H9 (cell line): ENCODE data around the gene SFTPB. TPM values are rescaled to one million over a fixed set of nuclear protein-coding genes. Genes with fewer than 3 reads are reported as not detected.

Experiments used
- DNase-seq: peaks from one replicate; pipeline ENCODE4 v3.0.0-alpha.2; 2017
- H2AFZ ChIP-seq: one replicate; pipeline ENCODE4 v1.6.1; 2013; ENCODE audit warnings: mild to moderate bottlenecking, low read length, control low read depth, moderate library complexity
- H2AK5ac ChIP-seq: 2 replicates; pipeline ENCODE4 v1.6.1; 2013; ENCODE audit warnings: low read length, control low read depth, mixed read lengths; ENCODE audit not compliant: insufficient read length
- H2BK120ac ChIP-seq: one replicate; pipeline ENCODE4 v1.6.1; 2013; ENCODE audit warnings: low read depth, mild to moderate bottlenecking, low read length, control low read depth, inconsistent platforms; ENCODE audit not compliant: poor library complexity, severe bottlenecking
- H2BK12ac ChIP-seq: 2 replicates; pipeline ENCODE4 v1.6.1; 2013; ENCODE audit warnings: low read length, control low read depth, mixed read lengths, low read depth; ENCODE audit not compliant: insufficient read length
- H2BK15ac ChIP-seq: 2 replicates; pipeline ENCODE4 v1.6.1; 2013; ENCODE audit warnings: low read depth, low read length, control low read depth
- H2BK20ac ChIP-seq: one replicate; pipeline ENCODE4 v1.6.1; 2013; ENCODE audit warnings: low read depth, mild to moderate bottlenecking, low read length, control low read depth, inconsistent platforms; ENCODE audit not compliant: poor library complexity, severe bottlenecking
- H2BK5ac ChIP-seq: 2 replicates; pipeline ENCODE4 v1.6.1; 2013; ENCODE audit warnings: low read length, control low read depth, mixed read lengths; ENCODE audit not compliant: insufficient read length
- H3K14ac ChIP-seq: 2 replicates; pipeline ENCODE4 v1.6.1; 2013; ENCODE audit warnings: low read length, control low read depth; ENCODE audit not compliant: insufficient read depth
- H3K18ac ChIP-seq: 2 replicates; pipeline ENCODE4 v1.6.1; 2013; ENCODE audit warnings: low read depth, mild to moderate bottlenecking, mixed read lengths, low read length, control low read depth; ENCODE audit not compliant: insufficient read length
- H3K23ac ChIP-seq: 2 replicates; pipeline ENCODE4 v1.6.1; 2013; ENCODE audit warnings: low read length, control low read depth, mixed read lengths, low read depth; ENCODE audit not compliant: insufficient read length
- H3K23me2 ChIP-seq: 2 replicates; pipeline ENCODE4 v1.6.1; 2013; ENCODE audit warnings: low read depth, mild to moderate bottlenecking, mixed read lengths, low read length, control low read depth; ENCODE audit not compliant: insufficient read length, poor library complexity, severe bottlenecking
- H3K27ac ChIP-seq: 2 replicates; pipeline ENCODE4 v1.5.1; 2013; ENCODE audit warnings: low read length, control low read depth, mixed read lengths, low read depth; ENCODE audit not compliant: insufficient read length
- H3K27me3 ChIP-seq: 2 replicates; pipeline ENCODE4 v1.6.1; 2013; ENCODE audit warnings: low read length, control low read depth, inconsistent platforms; ENCODE audit not compliant: insufficient read depth
- H3K4ac ChIP-seq: 2 replicates; pipeline ENCODE4 v1.6.1; 2013; ENCODE audit warnings: low read depth, mild to moderate bottlenecking, control low read depth, inconsistent platforms, low read length, moderate library complexity
- H3K4me1 ChIP-seq: 2 replicates; pipeline ENCODE4 v1.6.1; 2013; ENCODE audit warnings: low read length, control low read depth, inconsistent platforms; ENCODE audit not compliant: insufficient read depth
- H3K4me2 ChIP-seq: 2 replicates; pipeline ENCODE4 v1.6.1; 2013; ENCODE audit warnings: low read length, control low read depth, mixed read lengths; ENCODE audit not compliant: insufficient read length, insufficient read depth
- H3K56ac ChIP-seq: 2 replicates; pipeline ENCODE4 v1.6.1; 2013; ENCODE audit warnings: low read depth, mild to moderate bottlenecking, mixed read lengths, low read length, control low read depth; ENCODE audit not compliant: insufficient read length
- H3K79me1 ChIP-seq: 2 replicates; pipeline ENCODE4 v1.6.1; 2013; ENCODE audit warnings: low read depth, mild to moderate bottlenecking, moderate library complexity, low read length, control low read depth, inconsistent platforms; ENCODE audit not compliant: insufficient read depth, poor library complexity, severe bottlenecking
- H3K79me2 ChIP-seq: 2 replicates; pipeline ENCODE4 v1.6.1; 2013; ENCODE audit warnings: low read length, control low read depth, inconsistent platforms; ENCODE audit not compliant: insufficient read depth
- H3K9ac ChIP-seq: 2 replicates; pipeline ENCODE4 v1.6.1; 2013; ENCODE audit warnings: low read length, control low read depth, mixed read lengths; ENCODE audit not compliant: insufficient read length; ENCODE audit errors: extremely low read depth
- H3K9me3 ChIP-seq: one replicate; pipeline ENCODE4 v1.6.1; 2013; ENCODE audit warnings: low read depth, low read length, inconsistent platforms; ENCODE audit not compliant: control insufficient read depth
- H3T11ph ChIP-seq: one replicate; pipeline ENCODE4 v1.6.1; 2013; ENCODE audit warnings: mild to moderate bottlenecking, low read length, control low read depth, inconsistent platforms
- H4K20me1 ChIP-seq: one replicate; pipeline ENCODE4 v1.6.1; 2013; ENCODE audit not compliant: control insufficient read depth, insufficient read length, insufficient read depth
- H4K5ac ChIP-seq: 2 replicates; pipeline ENCODE4 v1.6.1; 2013; ENCODE audit warnings: low read depth, mild to moderate bottlenecking, mixed read lengths, low read length, control low read depth; ENCODE audit not compliant: insufficient read length
- H4K8ac ChIP-seq: replicated peaks from 2 replicates; pipeline ENCODE4 v1.6.1; 2013; ENCODE audit warnings: low read length, control low read depth, mixed read lengths, low read depth; ENCODE audit not compliant: insufficient read length
- H4K91ac ChIP-seq: 2 replicates; pipeline ENCODE4 v1.6.1; 2013; ENCODE audit warnings: low read depth, mild to moderate bottlenecking, moderate library complexity, mixed read lengths, low read length, control low read depth; ENCODE audit not compliant: insufficient read length
- H3K27ac Mint-ChIP-seq, 3 experiments: 2 replicates in 2 of 3; 3 replicates in 1 of 3; pipeline ENCODE4 v1.8.0; 2020 to 2021; ENCODE audit warnings: mixed read lengths in 3 of 3, mild to moderate bottlenecking in 1 of 3, moderate library complexity in 1 of 3
- H3K27me3 Mint-ChIP-seq: 2 replicates; pipeline ENCODE4 v1.8.0; 2021; ENCODE audit warnings: low read depth, mild to moderate bottlenecking, moderate library complexity, mixed read lengths
- H3K36me3 Mint-ChIP-seq, 3 experiments: 2 replicates in 2 of 3; 3 replicates in 1 of 3; pipeline ENCODE4 v1.8.0; 2020 to 2021; ENCODE audit warnings: low read depth in 3 of 3, mixed read lengths in 3 of 3; ENCODE audit not compliant: insufficient read depth in 1 of 3
- H3K4me1 Mint-ChIP-seq, 2 experiments: 2 replicates each; pipeline ENCODE4 v1.8.0; 2020; ENCODE audit warnings: mixed read lengths in 2 of 2
- H3K4me3 Mint-ChIP-seq, 2 experiments: 2 replicates in 1 of 2; 3 replicates in 1 of 2; pipeline ENCODE4 v1.8.0; 2020 to 2021; ENCODE audit warnings: mild to moderate bottlenecking in 2 of 2, mixed read lengths in 2 of 2, moderate library complexity in 1 of 2
- H3K9me3 Mint-ChIP-seq, 2 experiments: 2 replicates in 1 of 2; 3 replicates in 1 of 2; pipeline ENCODE4 v1.8.0; 2020; ENCODE audit warnings: mild to moderate bottlenecking in 2 of 2, mixed read lengths in 2 of 2, moderate library complexity in 1 of 2
- total RNA-seq: library from RNA; stranded (reverse); gene quantifications from 2 replicates; pipeline ENCODE4 v1.2.1, GENCODE V29; 2021
- TF ChIP-seq, protein P1 (sequence below): fragments of 200-600 bp; sonication (generic); conservative IDR thresholded peaks from 3 replicates; pipeline ENCODE4 v1.8.0; 2021; ENCODE audit warnings: antibody characterized with exemption, mild to moderate bottlenecking

SFTPB gene
- total RNA-seq, 1 experiment from 2014 or later = not detected

DNA sequence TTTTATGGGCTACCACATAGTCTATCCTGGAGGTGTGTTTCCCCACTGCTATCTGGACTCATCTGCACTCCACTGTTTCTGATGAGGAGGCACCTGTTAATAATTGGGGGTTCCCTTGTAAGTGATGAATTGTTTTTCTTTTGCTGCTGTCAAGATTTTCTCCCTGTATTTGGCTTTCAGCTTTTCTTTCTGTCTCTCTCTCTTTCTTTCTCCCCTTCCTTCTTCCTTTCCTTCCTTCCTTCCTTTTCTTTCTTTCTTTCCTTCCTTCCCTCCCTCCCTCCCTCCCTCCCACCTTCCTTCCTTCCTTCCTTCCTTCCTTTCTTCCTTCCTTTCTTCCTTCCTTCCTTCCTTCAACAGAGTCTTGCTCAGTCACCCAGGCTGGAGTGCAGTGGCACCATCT, 35.3 kb upstream of the SFTPB start:
- DNase-seq = no peak
- no peak overlapping the region for H2AK5ac ChIP-seq
- no peak overlapping the region for H3K23ac ChIP-seq
- no peaks in the 10 kb centered on the region for H3K23me2 ChIP-seq
- no peak overlapping the region for H3K4ac ChIP-seq
- H3K4me3 Mint-ChIP-seq = no peak overlapping the region
- no peaks in the 10 kb centered on the region for H4K20me1 ChIP-seq
- TF ChIP-seq, protein P1, sequence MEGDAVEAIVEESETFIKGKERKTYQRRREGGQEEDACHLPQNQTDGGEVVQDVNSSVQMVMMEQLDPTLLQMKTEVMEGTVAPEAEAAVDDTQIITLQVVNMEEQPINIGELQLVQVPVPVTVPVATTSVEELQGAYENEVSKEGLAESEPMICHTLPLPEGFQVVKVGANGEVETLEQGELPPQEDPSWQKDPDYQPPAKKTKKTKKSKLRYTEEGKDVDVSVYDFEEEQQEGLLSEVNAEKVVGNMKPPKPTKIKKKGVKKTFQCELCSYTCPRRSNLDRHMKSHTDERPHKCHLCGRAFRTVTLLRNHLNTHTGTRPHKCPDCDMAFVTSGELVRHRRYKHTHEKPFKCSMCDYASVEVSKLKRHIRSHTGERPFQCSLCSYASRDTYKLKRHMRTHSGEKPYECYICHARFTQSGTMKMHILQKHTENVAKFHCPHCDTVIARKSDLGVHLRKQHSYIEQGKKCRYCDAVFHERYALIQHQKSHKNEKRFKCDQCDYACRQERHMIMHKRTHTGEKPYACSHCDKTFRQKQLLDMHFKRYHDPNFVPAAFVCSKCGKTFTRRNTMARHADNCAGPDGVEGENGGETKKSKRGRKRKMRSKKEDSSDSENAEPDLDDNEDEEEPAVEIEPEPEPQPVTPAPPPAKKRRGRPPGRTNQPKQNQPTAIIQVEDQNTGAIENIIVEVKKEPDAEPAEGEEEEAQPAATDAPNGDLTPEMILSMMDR = no peak
- H3K4me2 ChIP-seq = no peak overlapping the region
- H2AFZ ChIP-seq = no peak overlapping the region
- H3K9me3 ChIP-seq = no peaks in the 10 kb centered on the region
- no peak overlapping the region for H4K5ac ChIP-seq
- no peaks in the 10 kb centered on the region for H3K27me3 ChIP-seq
- H3K36me3 Mint-ChIP-seq = no peaks in the 10 kb centered on the region
- H2BK5ac ChIP-seq = no peak overlapping the region
- no peak overlapping the region for H3K14ac ChIP-seq
- no peak overlapping the region for H3K56ac ChIP-seq
- H3K9ac ChIP-seq = no peak overlapping the region
- no peak overlapping the region for H4K8ac ChIP-seq
- H2BK15ac ChIP-seq = no peak overlapping the region
- no peak overlapping the region for H3T11ph ChIP-seq
- no peak overlapping the region for H3K18ac ChIP-seq
- peaks cover 16% of the 10 kb centered on the region for H3K27me3 Mint-ChIP-seq
- H3K79me1 ChIP-seq = no peaks in the 10 kb centered on the region
- H3K79me2 ChIP-seq = no peaks in the 10 kb centered on the region
- no peak overlapping the region for H2BK12ac ChIP-seq
- H4K91ac ChIP-seq = no peak overlapping the region
- H2BK20ac ChIP-seq = no peak overlapping the region
- peaks cover 22 to 32% of the 10 kb centered on the region in 2 experiments for H3K4me1 Mint-ChIP-seq
- H3K27ac ChIP-seq = no peak overlapping the region
- H2BK120ac ChIP-seq = no peak overlapping the region
- H3K4me1 ChIP-seq = no peaks in the 10 kb centered on the region; the same call in 1 of the 2 replicates
- no peaks in the 10 kb centered on the region for H3K9me3 Mint-ChIP-seq
- no peak overlapping the region for H3K27ac Mint-ChIP-seq
